Common myeloid progenitor, CD34-positive (primary cell): ENCODE data around the gene MEGF6.
"Not testable (repeated sequence)": the region's sequence is repeated elsewhere in the genome, so short reads cannot be mapped to it uniquely, and the experiment has no call there.

ENCODE experiments used
- CTCF ChIA-PET: fragments of 350-600 bp; sonication (Branson Sonifier 250); formaldehyde crosslinking; loops from one replicate; lab custom pipeline; 2021; ENCODE audit warnings: antibody characterized with exemption; lab: Charles Lee
- POLR2A ChIA-PET: fragments of 350-600 bp; sonication (Branson Sonifier 250); formaldehyde crosslinking; loops from one replicate; lab custom pipeline; 2021; ENCODE audit warnings: antibody characterized with exemption; lab: Charles Lee
- DNase-seq, 3 donors: peaks; one replicate each; pipeline versions ENCODE4 v3.0.0 to v3.0.0-alpha.2; 2013
- H3K27ac ChIP-seq, 2 experiments: 1 replicate in 1 of 2; 2 replicates in 1 of 2; pipeline ENCODE4 v1.7.0; 2013; ENCODE audit warnings: inconsistent platforms in 2 of 2, low read length in 2 of 2, mild to moderate bottlenecking in 2 of 2, low read depth in 1 of 2, moderate library complexity in 1 of 2; ENCODE audit not compliant: severe bottlenecking in 2 of 2, insufficient read depth in 1 of 2, poor library complexity in 1 of 2
- H3K27me3 ChIP-seq, 5 experiments: replicated peaks in 2 of 5; 1 replicate in 3 of 5; 2 replicates in 2 of 5; pipeline versions ENCODE4 v1.6.1 to v1.7.0; 2013; ENCODE audit warnings: low read length in 4 of 5, mild to moderate bottlenecking in 2 of 5, moderate library complexity in 2 of 5, inconsistent platforms in 1 of 5; ENCODE audit not compliant: insufficient read depth in 5 of 5, control insufficient read depth in 4 of 5
- H3K36me3 ChIP-seq, 4 experiments: 1 replicate in 2 of 4; 2 replicates in 2 of 4; pipeline versions ENCODE4 v1.6.1 to v1.7.0; 2013; ENCODE audit warnings: low read length in 3 of 4, control low read depth in 1 of 4, mild to moderate bottlenecking in 1 of 4; ENCODE audit not compliant: control insufficient read depth in 4 of 4, insufficient read depth in 4 of 4
- H3K4me1 ChIP-seq, 4 experiments: 1 replicate in 3 of 4; 2 replicates in 1 of 4; pipeline versions ENCODE4 v1.6.1 to v1.7.1; 2013; ENCODE audit warnings: low read length in 3 of 4, mild to moderate bottlenecking in 3 of 4, control low read depth in 1 of 4, inconsistent platforms in 1 of 4, moderate library complexity in 1 of 4; ENCODE audit not compliant: control insufficient read depth in 4 of 4, insufficient read depth in 4 of 4; ENCODE audit errors: control extremely low read depth in 1 of 4
- H3K4me3 ChIP-seq, 7 experiments: 1 replicate in 4 of 7; 2 replicates in 3 of 7; pipeline versions ENCODE4 v1.5.1 to v1.7.0; 2013; ENCODE audit warnings: mild to moderate bottlenecking in 7 of 7, low read length in 6 of 7, moderate library complexity in 6 of 7, inconsistent platforms in 2 of 7, low read depth in 2 of 7, control low read depth in 1 of 7; ENCODE audit not compliant: insufficient read depth in 4 of 7, control insufficient read depth in 1 of 7; ENCODE audit errors: extremely low read depth in 1 of 7
- H3K9me3 ChIP-seq, 5 experiments: 1 replicate in 4 of 5; 2 replicates in 1 of 5; pipeline versions ENCODE4 v1.6.1 to v1.7.1; 2013; ENCODE audit warnings: low read length in 4 of 5, mild to moderate bottlenecking in 2 of 5, inconsistent platforms in 1 of 5, low read depth in 1 of 5, moderate library complexity in 1 of 5; ENCODE audit not compliant: control insufficient read depth in 4 of 5, insufficient read depth in 2 of 5; ENCODE audit errors: control extremely low read depth in 1 of 5
- WGBS: methylation state at CpG from one replicate; pipeline ENCODE4 v1.1.5; 2013; ENCODE audit not compliant: insufficient coverage; 5-methylcytosine and 5-hydroxymethylcytosine counted together

The MEGF6 gene

GRCh38 chr1:3586986-3587759 is 24.1 kb downstream of the MEGF6 start:
- POLR2A ChIA-PET, result interaction anchor here (1.8 kb wide), 1 partner anchor 32 kb away, joined by 5 read pairs; no protein-coding TSS in a partner anchor
- Histone ChIP-seq H3K9me3 (peaks cover 0 to 3% (median 0%) of the 10 kb centered on the region in 5 experiments), H3K36me3 (peaks cover 0 to 19% (median 10%) of the 10 kb centered on the region in 4 experiments), H3K27me3 (no peaks in the 10 kb centered on the region), H3K4me3 (no peak overlapping the region), H3K4me1 (peaks cover 0 to 3% (median 0%) of the 10 kb centered on the region in 4 experiments), H3K27ac (no peak overlapping the region)
- CTCF ChIA-PET, result interaction anchor here (0.8 to 2.9 kb wide), 7 partner anchors 9 to 97 kb away, joined by 3 to 11 read pairs (median 4); no protein-coding TSS in a partner anchor
- no peak for DNase-seq
- WGBS, result 98% methylated on average over 15 of the region's 24 CpGs

- Histone ChIP-seq H3K4me1 (peaks cover 0 to 3% (median 0%) of the 10 kb centered on the region in 4 experiments), H3K36me3 (peaks cover 0 to 19% (median 10%) of the 10 kb centered on the region in 4 experiments), H3K27me3 (no peaks in the 10 kb centered on the region), H3K9me3 (peaks cover 0 to 3% (median 0%) of the 10 kb centered on the region in 5 experiments), H3K27ac (no peak overlapping the region), H3K4me3 (no peak overlapping the region)
- 92% methylated on average over 19 of the region's 19 CpGs for WGBS
- DNase-seq, result no peak
- POLR2A ChIA-PET, result interaction anchor here (1.8 kb wide), 1 partner anchor 33 kb away, joined by 5 read pairs; no protein-coding TSS in a partner anchor
- CTCF ChIA-PET, result interaction anchor here (1.4 to 1.5 kb wide), 2 partner anchors 18 to 21 kb away, joined by 3 to 4 read pairs; no protein-coding TSS in a partner anchor
Measured at GRCh38 chr1:3585940-3586568, 25.3 kb downstream of the MEGF6 start.

- CTCF ChIA-PET, H3K27ac ChIP-seq, H3K27me3 ChIP-seq, H3K4me1 ChIP-seq, H3K9me3 ChIP-seq, DNase-seq, H3K4me3 ChIP-seq, POLR2A ChIA-PET: not testable (repeated sequence)
- peaks cover 0 to 19% (median 8%) of the 10 kb centered on the region in 4 experiments for H3K36me3 ChIP-seq
- WGBS, result 80% methylated on average over 5 of the region's 6 CpGs
Measured at GRCh38 chr1:3585353-3585868, 25.9 kb downstream of the MEGF6 start.

- no peaks in the 10 kb centered on the region for H3K27me3 ChIP-seq
- no peak overlapping the region for H3K27ac ChIP-seq
- WGBS, result 94% methylated on average over 7 of the region's 7 CpGs
- DNase-seq, result no peak
- H3K9me3 ChIP-seq, result peaks cover 0 to 3% (median 0%) of the 10 kb centered on the region in 5 experiments
- ChIA-PET CTCF (interaction anchor here (0.6 to 1.1 kb wide), 2 partner anchors 30 to 31 kb away, joined by 3 to 7 read pairs; no protein-coding TSS in a partner anchor), POLR2A (no interaction called here)
- H3K36me3 ChIP-seq, result peaks cover 0 to 19% (median 8%) of the 10 kb centered on the region in 4 experiments
- H3K4me3 ChIP-seq, result no peak overlapping the region
- H3K4me1 ChIP-seq, result peaks cover 0 to 3% (median 0%) of the 10 kb centered on the region in 4 experiments
Measured at GRCh38 chr1:3584915-3585314, 26.4 kb downstream of the MEGF6 start.

GRCh38 chr1:3583751-3584150 is 27.6 kb downstream of the MEGF6 start:
- H3K4me1 ChIP-seq, H3K27ac ChIP-seq, H3K4me3 ChIP-seq, H3K27me3 ChIP-seq, H3K9me3 ChIP-seq, DNase-seq, POLR2A ChIA-PET: not testable (repeated sequence)
- peaks cover 3 to 23% (median 14%) of the 10 kb centered on the region in 4 experiments for H3K36me3 ChIP-seq
- WGBS, result 82% methylated on average over 11 of the region's 21 CpGs
- CTCF ChIA-PET, result interaction anchor here (1.1 kb wide), 1 partner anchor 31 kb away, joined by 7 read pairs; no protein-coding TSS in a partner anchor

GRCh38 chr1:3581296-3582036 is 29.8 kb downstream of the MEGF6 start:
- no peak for DNase-seq

More at GRCh38 chr1:3581296-3582036, 29.8 kb downstream of the MEGF6 start:
- WGBS, result 89% methylated on average over 14 of the region's 16 CpGs
- ChIA-PET CTCF (interaction anchor here (0.6 kb wide), 1 partner anchor 91 kb away, joined by 3 read pairs; no protein-coding TSS in a partner anchor), POLR2A (no interaction called here)
- H3K36me3 ChIP-seq, result peaks cover 5 to 24% (median 17%) of the 10 kb centered on the region in 4 experiments
- no peaks in the 10 kb centered on the region for H3K4me1 ChIP-seq
- peaks cover 0 to 3% (median 0%) of the 10 kb centered on the region in 5 experiments for H3K9me3 ChIP-seq
- H3K4me3 ChIP-seq, result no peak overlapping the region
- H3K27ac ChIP-seq, result no peak overlapping the region
- H3K27me3 ChIP-seq, result no peaks in the 10 kb centered on the region
